Activated T-cell treated with anti-CD3 and anti-CD28 coated beads, Interleukin-2, amount 50 U/mL, for 4 hours (primary cell): Measurements from ENCODE around the gene C1orf105. TPM values are rescaled to one million over a fixed set of nuclear protein-coding genes. Genes with fewer than 3 reads are reported as not detected.
A peak's percentile ranks its signal among the peaks of the same experiment; 100 is the strongest.

ENCODE experiments used
- ATAC-seq, 2 donors: fragments of 200-7000 bp; cut with Tn5 transposase; one replicate each; pipeline ENCODE4 v1.10.0; 2021
- DNase-seq: peaks from one replicate; pipeline ENCODE4 v3.0.0-alpha.2; 2020
- H3K27me3 Mint-ChIP-seq: one replicate; pipeline ENCODE4 v1.8.0; 2021; ENCODE audit warnings: low read depth, mixed read lengths
- H3K36me3 Mint-ChIP-seq: one replicate; pipeline ENCODE4 v1.8.0; 2022; ENCODE audit warnings: mixed read lengths; ENCODE audit not compliant: insufficient read depth
- H3K4me1 Mint-ChIP-seq: one replicate; pipeline ENCODE4 v1.8.0; 2021; ENCODE audit warnings: low read depth, mixed read lengths
- H3K4me3 Mint-ChIP-seq: one replicate; pipeline ENCODE4 v1.8.0; 2021; ENCODE audit warnings: mild to moderate bottlenecking, moderate library complexity, mixed read lengths
- H3K9me3 Mint-ChIP-seq: one replicate; pipeline ENCODE4 v1.8.0; 2021; ENCODE audit warnings: mixed read lengths
- total RNA-seq, 3 donors: library from RNA; stranded (reverse); gene quantifications; one replicate each; pipeline ENCODE4 v1.2.1, GENCODE V29; 2021

C1orf105 gene
- total RNA-seq, 3 donors from 2014 or later, result not detected

DNA sequence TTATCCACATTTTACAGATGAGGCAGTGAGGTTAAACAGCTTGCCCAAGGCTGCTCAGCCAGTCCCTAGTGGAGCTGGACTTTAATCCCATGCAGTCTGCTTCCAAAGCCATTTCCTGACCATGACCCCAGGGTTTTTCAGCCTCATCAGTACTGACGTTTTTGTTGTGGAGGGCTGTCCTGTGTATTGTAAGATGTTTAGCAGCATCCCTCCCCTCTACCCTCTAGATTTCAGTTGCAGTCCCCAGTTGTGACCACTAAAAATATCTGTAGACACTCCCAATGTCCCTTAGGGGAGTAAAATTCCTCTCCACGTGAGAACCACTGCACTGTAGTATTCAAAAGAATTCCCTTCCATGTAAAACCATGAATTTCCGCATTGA is 30.2 kb upstream of the C1orf105 start:
- no peaks in the 10 kb centered on the region for H3K36me3 Mint-ChIP-seq
- no peaks in the 10 kb centered on the region for H3K9me3 Mint-ChIP-seq
- no peaks in the 10 kb centered on the region for H3K27me3 Mint-ChIP-seq
- DNase-seq (no peak), ATAC-seq (no peak)
- peaks cover 41% of the 10 kb centered on the region for H3K4me1 Mint-ChIP-seq
- H3K4me3 Mint-ChIP-seq, result no peak overlapping the region

DNA sequence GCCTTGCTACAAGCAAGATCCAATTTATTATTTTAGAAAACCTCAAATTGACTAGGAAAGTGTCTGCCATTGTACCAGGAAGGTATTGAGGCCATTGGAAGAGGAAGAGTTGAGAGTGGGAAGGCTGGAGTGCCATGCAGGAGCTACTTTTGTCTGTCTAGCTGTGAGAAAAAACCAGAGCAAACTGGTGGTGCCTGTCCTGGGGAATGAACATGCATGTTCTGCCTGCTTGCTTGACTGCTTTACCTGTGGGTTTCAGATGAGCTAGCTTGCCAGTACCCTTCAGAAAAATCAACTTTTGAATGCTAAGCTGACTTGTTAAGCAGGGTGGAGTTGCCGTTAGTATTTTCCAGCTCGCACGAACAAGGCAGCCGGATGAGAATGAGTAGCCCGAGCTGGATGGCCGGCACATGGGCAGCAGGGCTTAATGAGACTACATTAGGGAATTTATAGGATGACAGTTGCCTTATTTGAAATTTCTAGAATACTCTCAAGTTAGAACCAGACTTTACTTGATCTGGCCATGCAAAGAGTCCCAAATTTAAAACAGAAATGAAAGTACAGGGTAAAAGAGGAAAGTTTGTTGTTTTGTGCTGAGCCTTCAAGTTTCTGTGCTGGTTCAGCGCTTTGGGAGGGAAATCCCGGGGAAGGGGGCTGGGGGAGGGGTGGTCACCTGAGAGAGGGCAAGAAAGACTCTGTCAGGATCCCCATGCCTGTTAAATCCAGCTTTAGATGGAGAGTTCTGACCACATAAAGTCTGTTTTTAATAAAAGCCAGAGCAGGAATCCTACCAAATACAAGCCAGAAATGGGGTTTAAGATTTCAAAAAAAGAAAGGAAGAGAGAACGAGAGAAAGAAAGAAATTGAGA is 29.6 kb upstream of the C1orf105 start:
- no peak for DNase-seq
- H3K4me1 Mint-ChIP-seq, result peaks cover 47% of the 10 kb centered on the region
- H3K4me3 Mint-ChIP-seq, result no peak overlapping the region
- ATAC-seq, result no peak
- no peaks in the 10 kb centered on the region for H3K27me3 Mint-ChIP-seq
- no peaks in the 10 kb centered on the region for H3K36me3 Mint-ChIP-seq
- H3K9me3 Mint-ChIP-seq, result no peaks in the 10 kb centered on the region

GRCh38 chr1:172391976-172392375 is 28.5 kb upstream of the C1orf105 start:
- Mint-ChIP-seq H3K4me1 (peaks cover 52% of the 10 kb centered on the region), H3K9me3 (no peaks in the 10 kb centered on the region), H3K27me3 (no peaks in the 10 kb centered on the region), H3K36me3 (no peaks in the 10 kb centered on the region), H3K4me3 (no peak overlapping the region)
- ATAC-seq (no peak), DNase-seq (no peak)

GRCh38 chr1:172393354-172393753 is 27.1 kb upstream of the C1orf105 start:
- Mint-ChIP-seq H3K4me3 (no peak overlapping the region), H3K9me3 (no peaks in the 10 kb centered on the region), H3K4me1 (peaks cover 65% of the 10 kb centered on the region), H3K36me3 (no peaks in the 10 kb centered on the region), H3K27me3 (no peaks in the 10 kb centered on the region)
- DNase-seq (no peak), ATAC-seq (no peak)

DNA sequence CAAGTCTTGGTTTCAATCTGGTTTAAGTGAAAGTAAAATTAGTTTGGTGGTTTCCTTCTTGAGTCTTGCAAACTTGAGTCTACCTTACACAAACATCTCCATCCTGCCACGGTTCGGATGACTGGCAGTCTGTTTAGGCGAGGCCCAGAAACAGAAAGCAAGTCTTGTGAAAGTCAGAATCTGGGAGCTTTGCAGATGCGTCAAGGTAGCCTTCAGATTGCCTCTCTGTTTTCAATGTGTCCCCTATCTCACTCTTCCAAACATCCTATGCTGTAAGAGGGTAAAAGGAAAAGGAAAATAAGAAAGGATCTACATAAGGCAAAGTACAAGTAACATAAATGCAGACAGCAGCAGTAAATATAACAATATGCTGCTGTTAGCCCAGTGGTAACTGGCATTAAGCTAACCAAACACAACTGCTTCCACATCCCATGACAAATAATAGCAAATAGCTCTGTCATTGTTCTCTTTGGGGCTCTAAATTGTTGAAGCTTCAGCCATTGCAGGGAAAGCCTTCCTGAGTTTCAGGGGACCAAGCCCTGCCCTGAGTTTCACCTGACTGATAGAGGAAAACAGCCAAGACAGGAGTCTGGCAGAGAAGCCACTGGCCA is 26.2 kb upstream of the C1orf105 start:
- Mint-ChIP-seq H3K27me3 (no peaks in the 10 kb centered on the region), H3K36me3 (no peaks in the 10 kb centered on the region), H3K4me1 (peaks cover 74% of the 10 kb centered on the region), H3K4me3 (peak overlapping the region; percentile 37), H3K9me3 (no peaks in the 10 kb centered on the region)
- DNase-seq (peak; percentile 56), ATAC-seq (peak; percentile 96)

- DNase-seq, result no peak
- Mint-ChIP-seq H3K27me3 (no peaks in the 10 kb centered on the region), H3K36me3 (no peaks in the 10 kb centered on the region), H3K4me1 (peaks cover 80% of the 10 kb centered on the region), H3K9me3 (no peaks in the 10 kb centered on the region), H3K4me3 (peak overlapping the region; percentile 37)
- no peak for ATAC-seq
These were observed 25.7 kb upstream of the C1orf105 start for GRCh38 chr1:172394811-172395210.

DNA sequence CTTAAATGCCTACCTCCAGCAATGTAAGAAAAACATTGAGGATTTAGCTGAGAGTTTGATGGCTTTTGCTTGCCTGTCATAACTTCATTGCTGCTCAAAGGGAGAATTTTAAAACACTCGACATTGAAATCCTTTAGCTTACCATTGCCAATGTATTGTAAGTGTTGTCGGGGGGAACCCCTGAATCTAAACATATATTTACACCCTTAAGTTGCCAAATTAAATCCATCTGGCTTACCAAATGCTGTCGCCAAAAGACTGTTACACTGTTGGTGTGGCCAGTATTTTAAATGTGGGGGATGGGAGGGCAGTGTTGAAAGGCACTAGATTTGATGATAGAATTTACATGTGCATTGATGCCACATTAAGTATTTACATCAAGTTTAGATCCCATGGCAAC is 24.9 kb upstream of the C1orf105 start:
- H3K4me3 Mint-ChIP-seq, result no peak overlapping the region
- H3K9me3 Mint-ChIP-seq, result no peaks in the 10 kb centered on the region
- no peaks in the 10 kb centered on the region for H3K36me3 Mint-ChIP-seq
- H3K4me1 Mint-ChIP-seq, result peaks cover 83% of the 10 kb centered on the region
- DNase-seq, result no peak
- no peak for ATAC-seq
- no peaks in the 10 kb centered on the region for H3K27me3 Mint-ChIP-seq

DNA sequence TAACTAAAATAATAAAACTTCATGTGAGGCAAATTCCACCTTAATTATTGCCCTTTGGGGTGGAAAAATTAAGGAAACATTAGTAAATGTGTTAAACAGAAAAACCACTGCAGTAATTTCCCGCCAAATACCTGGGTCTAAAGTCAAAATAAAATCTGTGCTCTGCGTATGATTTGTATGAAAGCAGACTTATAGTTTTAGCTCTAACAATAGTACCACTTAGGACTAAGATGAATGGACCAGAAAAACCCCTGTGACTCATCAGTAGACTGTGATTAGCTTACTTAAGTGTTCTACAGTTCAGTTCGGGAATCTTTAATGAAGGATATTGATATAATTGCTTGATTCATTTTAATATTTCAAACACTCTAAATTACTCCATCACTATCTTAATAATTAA is 23.3 kb upstream of the C1orf105 start:
- peaks cover 85% of the 10 kb centered on the region for H3K4me1 Mint-ChIP-seq
- no peak overlapping the region for H3K4me3 Mint-ChIP-seq
- peak; percentile 47 to 51 for ATAC-seq

GRCh38 chr1:172397633-172398032 is 22.9 kb upstream of the C1orf105 start:
- no peak for ATAC-seq
- H3K27me3 Mint-ChIP-seq, result no peaks in the 10 kb centered on the region
- H3K4me3 Mint-ChIP-seq, result no peak overlapping the region
- no peaks in the 10 kb centered on the region for H3K9me3 Mint-ChIP-seq
- H3K36me3 Mint-ChIP-seq, result no peaks in the 10 kb centered on the region
- no peak for DNase-seq
- peaks cover 81% of the 10 kb centered on the region for H3K4me1 Mint-ChIP-seq

More for the DNA sequence above, 23.3 kb upstream of the C1orf105 start:
- no peaks in the 10 kb centered on the region for H3K27me3 Mint-ChIP-seq
- DNase-seq, result no peak
- H3K36me3 Mint-ChIP-seq, result no peaks in the 10 kb centered on the region
- no peaks in the 10 kb centered on the region for H3K9me3 Mint-ChIP-seq

- Mint-ChIP-seq H3K27me3 (no peaks in the 10 kb centered on the region), H3K4me1 (peaks cover 78% of the 10 kb centered on the region), H3K36me3 (no peaks in the 10 kb centered on the region), H3K4me3 (no peak overlapping the region), H3K9me3 (no peaks in the 10 kb centered on the region)
- ATAC-seq, result no peak
- no peak for DNase-seq
These were observed 22.3 kb upstream of the C1orf105 start for GRCh38 chr1:172398193-172398592.

- H3K9me3 Mint-ChIP-seq, result no peaks in the 10 kb centered on the region
- peak overlapping the region; percentile 2 for H3K4me3 Mint-ChIP-seq
- DNase-seq, result peak; percentile 24
- no peaks in the 10 kb centered on the region for H3K27me3 Mint-ChIP-seq
- H3K36me3 Mint-ChIP-seq, result no peaks in the 10 kb centered on the region
- peaks cover 73% of the 10 kb centered on the region for H3K4me1 Mint-ChIP-seq
- peak; percentile 33 to 46 for ATAC-seq
These were observed 21.3 kb upstream of the C1orf105 start for GRCh38 chr1:172398970-172399755.

- H3K27me3 Mint-ChIP-seq, result no peaks in the 10 kb centered on the region
- ATAC-seq (no peak), DNase-seq (no peak)
- no peaks in the 10 kb centered on the region for H3K36me3 Mint-ChIP-seq
- H3K4me1 Mint-ChIP-seq, result peaks cover 64% of the 10 kb centered on the region
- peak overlapping the region; percentile 2 for H3K4me3 Mint-ChIP-seq
- no peaks in the 10 kb centered on the region for H3K9me3 Mint-ChIP-seq
These were observed 20.4 kb upstream of the C1orf105 start for GRCh38 chr1:172399756-172400721.

DNA sequence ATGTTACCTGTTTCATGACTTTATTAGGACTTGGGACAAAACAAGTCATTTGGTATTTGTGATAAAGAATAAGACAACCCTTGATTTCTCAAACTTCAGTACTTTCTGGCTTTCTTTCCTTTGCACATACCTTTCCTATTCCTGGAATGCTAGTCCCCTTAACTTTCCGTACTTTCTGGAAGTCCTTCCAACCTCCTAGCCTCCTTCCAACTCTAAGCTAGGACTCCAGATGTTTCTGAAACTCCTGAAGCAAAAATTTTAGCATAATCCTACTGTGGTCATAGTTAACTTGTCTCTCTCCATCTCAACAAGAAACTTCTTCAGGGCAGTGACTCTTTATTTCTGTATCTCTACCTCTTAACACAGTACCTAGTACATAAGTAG is 19.8 kb upstream of the C1orf105 start:
- peaks cover 58% of the 10 kb centered on the region for H3K4me1 Mint-ChIP-seq
- H3K4me3 Mint-ChIP-seq, result no peak overlapping the region

GRCh38 chr1:172401477-172401876 is 19.0 kb upstream of the C1orf105 start:
- H3K4me3 Mint-ChIP-seq, result no peak overlapping the region
- ATAC-seq, result no peak
- peaks cover 55% of the 10 kb centered on the region for H3K4me1 Mint-ChIP-seq
- H3K36me3 Mint-ChIP-seq, result no peaks in the 10 kb centered on the region
- no peaks in the 10 kb centered on the region for H3K9me3 Mint-ChIP-seq
- no peaks in the 10 kb centered on the region for H3K27me3 Mint-ChIP-seq
- no peak for DNase-seq

More for the DNA sequence above, 19.8 kb upstream of the C1orf105 start:
- Mint-ChIP-seq H3K36me3 (no peaks in the 10 kb centered on the region), H3K27me3 (no peaks in the 10 kb centered on the region), H3K9me3 (no peaks in the 10 kb centered on the region)
- ATAC-seq, result no peak
- no peak for DNase-seq
